ENCODE data around the gene DOCK11.

GRCh38 chrX:118637997-118638396, 142.4 kb downstream of the DOCK11 start:
- TF ChIP-seq CTCF (IDR thresholded peaks at IDR 0.05), result no peak
- no peak for TF ChIP-seq SMAD3 (CRISPR knock-in tag; IDR thresholded peaks at IDR 0.05; ENCODE audit: borderline replicate concordance)
- TF ChIP-seq ATF1 (CRISPR knock-in tag; IDR thresholded peaks at IDR 0.05), result no peak
- TF ChIP-seq TEAD4 (CRISPR knock-in tag; IDR thresholded peaks at IDR 0.05), result no peak
- no peak for TF ChIP-seq FOXK1 (CRISPR knock-in tag; IDR thresholded peaks at IDR 0.05)
- TF ChIP-seq MLX (CRISPR knock-in tag; IDR thresholded peaks at IDR 0.05), result no peak
- TF ChIP-seq CBFB (CRISPR knock-in tag; IDR thresholded peaks at IDR 0.05; ENCODE audit: low read depth), result no peak
- TF ChIP-seq USF2 (CRISPR knock-in tag; IDR thresholded peaks at IDR 0.05), result no peak
- TF ChIP-seq MAX (CRISPR knock-in tag; IDR thresholded peaks at IDR 0.05), result no peak
- no peak for TF ChIP-seq TCF7 (CRISPR knock-in tag; IDR thresholded peaks at IDR 0.05; ENCODE audit: low read depth)
